ENCODE results near the gene PTPN14.

The PTPN14 gene

DNA sequence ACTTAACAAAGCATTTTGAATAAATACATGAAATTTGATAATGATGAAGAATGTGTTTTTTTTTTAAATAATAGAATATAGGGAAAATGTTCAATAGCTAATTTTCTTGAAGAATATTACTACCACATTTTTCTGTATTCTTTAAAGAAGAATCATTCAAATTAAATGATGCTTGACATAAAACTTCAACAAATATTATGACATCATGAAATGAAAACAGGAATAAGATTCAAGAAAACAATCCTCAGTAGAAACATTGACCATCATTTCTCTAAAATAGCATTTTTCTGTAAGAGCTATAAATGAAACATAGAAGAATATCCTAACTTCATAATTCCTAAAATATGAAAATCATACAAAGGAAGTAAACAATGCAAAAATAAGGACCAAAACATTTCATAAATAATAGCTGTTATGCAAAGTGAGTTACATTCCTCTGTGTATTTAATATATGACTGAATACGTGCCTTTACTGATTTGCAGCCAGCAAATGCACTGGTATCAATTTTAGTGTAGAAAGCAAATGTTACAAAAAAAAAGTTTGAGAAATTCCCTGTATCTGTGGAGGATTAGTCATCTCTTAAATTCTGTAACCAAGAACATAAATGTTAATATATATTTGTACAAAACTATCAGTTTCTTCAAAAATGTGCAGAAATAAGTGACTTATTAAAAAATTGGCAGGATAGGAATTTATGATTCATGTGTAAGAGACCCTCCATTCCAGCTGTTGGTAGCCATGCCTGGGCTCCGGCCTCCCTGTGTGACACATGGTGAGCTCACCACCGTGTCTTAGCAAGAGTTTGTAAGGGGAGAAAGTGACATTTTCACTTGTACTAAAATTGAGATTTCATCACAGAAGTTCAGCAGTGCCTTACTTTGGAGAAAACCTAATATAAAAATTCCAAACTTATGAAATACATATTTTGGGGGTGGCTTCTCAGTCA, 15.0 kb upstream of the PTPN14 start:
- H3K4me1 ChIP-seq (ENCODE audit: control insufficient read depth, insufficient read depth, low read length), result peaks cover 11% of the 10 kb centered on the region; the same call in 1 of the 2 replicates
- CTCF ChIA-PET, result interaction anchor here (0.7 to 2.0 kb wide), 4 partner anchors 18 to 234 kb away, joined by 3 to 7 read pairs (median 4); no protein-coding TSS in a partner anchor
- no peak overlapping the region for H3K4me3 ChIP-seq (ENCODE audit: low read depth, low read length)
- TF ChIP-seq PRDM1 (tag by site-specific recombination; IDR thresholded peaks at IDR 0.05) (peak; percentile 62; the same call in 1 of the 2 replicates), ZNF132 (tag by site-specific recombination; IDR thresholded peaks at IDR 0.05; ENCODE audit: borderline replicate concordance) (no peak), ZNF473 (tag by site-specific recombination; IDR thresholded peaks at IDR 0.05) (no peak), ZNF776 (tag by site-specific recombination; IDR thresholded peaks at IDR 0.05; ENCODE audit: borderline replicate concordance) (no peak), ZNF174 (tag by site-specific recombination; IDR thresholded peaks at IDR 0.05) (no peak), SCRT2 (tag by site-specific recombination; IDR thresholded peaks at IDR 0.05) (no peak), KLF8 (tag by site-specific recombination; IDR thresholded peaks at IDR 0.05) (no peak), ZNF10 (tag by site-specific recombination; IDR thresholded peaks at IDR 0.05) (no peak)
- TF ChIP-seq, protein P1, sequence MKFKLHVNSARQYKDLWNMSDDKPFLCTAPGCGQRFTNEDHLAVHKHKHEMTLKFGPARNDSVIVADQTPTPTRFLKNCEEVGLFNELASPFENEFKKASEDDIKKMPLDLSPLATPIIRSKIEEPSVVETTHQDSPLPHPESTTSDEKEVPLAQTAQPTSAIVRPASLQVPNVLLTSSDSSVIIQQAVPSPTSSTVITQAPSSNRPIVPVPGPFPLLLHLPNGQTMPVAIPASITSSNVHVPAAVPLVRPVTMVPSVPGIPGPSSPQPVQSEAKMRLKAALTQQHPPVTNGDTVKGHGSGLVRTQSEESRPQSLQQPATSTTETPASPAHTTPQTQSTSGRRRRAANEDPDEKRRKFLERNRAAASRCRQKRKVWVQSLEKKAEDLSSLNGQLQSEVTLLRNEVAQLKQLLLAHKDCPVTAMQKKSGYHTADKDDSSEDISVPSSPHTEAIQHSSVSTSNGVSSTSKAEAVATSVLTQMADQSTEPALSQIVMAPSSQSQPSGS (tag by site-specific recombination; IDR thresholded peaks at IDR 0.05; ENCODE audit: low read depth), result peak; percentile 76
- H3K27ac ChIP-seq (ENCODE audit: extremely low read depth, low read depth, low read length), result no peak overlapping the region
- no peaks in the 10 kb centered on the region for H3K9me3 ChIP-seq (ENCODE audit: control insufficient read depth, insufficient read depth, low read depth, low read length)
- no peaks in the 10 kb centered on the region for H3K36me3 ChIP-seq (ENCODE audit: control insufficient read depth in 2 of 2, insufficient read depth in 1 of 2, low read length in 2 of 2)
- POLR2A ChIA-PET, result no interaction called here

DNA sequence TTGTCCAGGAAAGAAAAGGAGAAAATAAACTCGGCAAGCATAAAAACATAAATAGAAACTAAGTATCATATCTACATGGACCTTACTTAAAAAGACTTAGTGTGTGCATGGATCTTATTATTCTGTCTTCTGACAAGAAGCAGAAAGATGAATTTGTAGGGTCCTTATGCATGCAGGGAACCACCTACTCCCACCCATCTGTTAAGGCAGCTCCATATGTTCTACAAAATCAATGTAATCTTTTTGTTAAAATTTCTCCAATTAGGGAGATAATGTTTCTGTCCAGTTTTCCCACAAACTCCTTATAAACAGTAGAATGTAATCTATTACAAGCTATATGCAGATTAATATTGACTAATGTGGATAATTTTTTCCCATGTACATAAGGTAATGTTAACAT, 13.9 kb upstream of the PTPN14 start:
- H3K4me1 ChIP-seq (ENCODE audit: control insufficient read depth, insufficient read depth, low read length), result peaks cover 4% of the 10 kb centered on the region; the same call in 1 of the 2 replicates
- no peaks in the 10 kb centered on the region for H3K9me3 ChIP-seq (ENCODE audit: control insufficient read depth, insufficient read depth, low read depth, low read length)
- H3K4me3 ChIP-seq (ENCODE audit: low read depth, low read length), result no peak overlapping the region
- TF ChIP-seq ZNF501 (tag by site-specific recombination; IDR thresholded peaks at IDR 0.05) (no peak), ZNF221 (tag by site-specific recombination; IDR thresholded peaks at IDR 0.05; ENCODE audit: borderline replicate concordance) (no peak), ZNF211 (tag by site-specific recombination; IDR thresholded peaks at IDR 0.05; ENCODE audit: low read depth) (no peak), SCRT2 (tag by site-specific recombination; IDR thresholded peaks at IDR 0.05) (no peak), ZNF133 (tag by site-specific recombination; IDR thresholded peaks at IDR 0.05) (no peak), ZNF274 (IDR thresholded peaks at IDR 0.05; ENCODE audit: low read length) (no peak), ZNF274 (tag by site-specific recombination; IDR thresholded peaks at IDR 0.05; ENCODE audit: borderline replicate concordance) (no peak), KLF9 (tag by site-specific recombination; IDR thresholded peaks at IDR 0.05; ENCODE audit: low read depth) (no peak)
- TF ChIP-seq, protein P2, sequence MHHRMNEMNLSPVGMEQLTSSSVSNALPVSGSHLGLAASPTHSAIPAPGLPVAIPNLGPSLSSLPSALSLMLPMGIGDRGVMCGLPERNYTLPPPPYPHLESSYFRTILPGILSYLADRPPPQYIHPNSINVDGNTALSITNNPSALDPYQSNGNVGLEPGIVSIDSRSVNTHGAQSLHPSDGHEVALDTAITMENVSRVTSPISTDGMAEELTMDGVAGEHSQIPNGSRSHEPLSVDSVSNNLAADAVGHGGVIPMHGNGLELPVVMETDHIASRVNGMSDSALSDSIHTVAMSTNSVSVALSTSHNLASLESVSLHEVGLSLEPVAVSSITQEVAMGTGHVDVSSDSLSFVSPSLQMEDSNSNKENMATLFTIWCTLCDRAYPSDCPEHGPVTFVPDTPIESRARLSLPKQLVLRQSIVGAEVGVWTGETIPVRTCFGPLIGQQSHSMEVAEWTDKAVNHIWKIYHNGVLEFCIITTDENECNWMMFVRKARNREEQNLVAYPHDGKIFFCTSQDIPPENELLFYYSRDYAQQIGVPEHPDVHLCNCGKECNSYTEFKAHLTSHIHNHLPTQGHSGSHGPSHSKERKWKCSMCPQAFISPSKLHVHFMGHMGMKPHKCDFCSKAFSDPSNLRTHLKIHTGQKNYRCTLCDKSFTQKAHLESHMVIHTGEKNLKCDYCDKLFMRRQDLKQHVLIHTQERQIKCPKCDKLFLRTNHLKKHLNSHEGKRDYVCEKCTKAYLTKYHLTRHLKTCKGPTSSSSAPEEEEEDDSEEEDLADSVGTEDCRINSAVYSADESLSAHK (tag by site-specific recombination; IDR thresholded peaks at IDR 0.05), result no peak
- H3K36me3 ChIP-seq (ENCODE audit: control insufficient read depth in 2 of 2, insufficient read depth in 1 of 2, low read length in 2 of 2), result no peaks in the 10 kb centered on the region
- no peak overlapping the region for H3K27ac ChIP-seq (ENCODE audit: extremely low read depth, low read depth, low read length)
- ChIA-PET CTCF (interaction anchor here (0.6 to 1.3 kb wide), 3 partner anchors 16 to 479 kb away, joined by 3 to 10 read pairs (median 3); no protein-coding TSS in a partner anchor), POLR2A (no interaction called here)

Measured in HEK293 (cell line).